ENCODE data around the gene ATP9B. TPM values are rescaled to one million over a fixed set of nuclear protein-coding genes. Genes with fewer than 3 reads are reported as not detected.

The ATP9B gene
- total and polyA plus RNA-seq, 7 donors, result 6.5 to 66.5 (median 28.1) TPM

GRCh38 chr18:79387214-79387613, 318.0 kb downstream of the ATP9B start:
- no peak overlapping the region for H3K27ac ChIP-seq
- no peak overlapping the region for H3K4me3 ChIP-seq
- WGBS, 2 donors, result 67 to 74% methylated on average over 6 of the region's 6 CpGs
- DNase-seq, result no peak
- intact Hi-C loops (cut with DNase I), result no loop called here
- no peak for TF ChIP-seq POLR2A (IDR thresholded peaks at IDR 0.05)
- no peak for TF ChIP-seq POLR2AphosphoS5 (IDR thresholded peaks at IDR 0.05)
- TF ChIP-seq EP300 (IDR thresholded peaks at IDR 0.05), result no peak
- no peak for TF ChIP-seq CTCF (IDR thresholded peaks at IDR 0.05)
- H3K4me1 ChIP-seq, result peaks cover 0 to 16% (median 0%) of the 10 kb centered on the region in 4 donors
- H3K36me3 ChIP-seq, result no peaks in the 10 kb centered on the region
- H3K27me3 ChIP-seq, result no peaks in the 10 kb centered on the region
- H3K9me3 ChIP-seq, result no peaks in the 10 kb centered on the region

GRCh38 chr18:79387615-79388014, 318.4 kb downstream of the ATP9B start:
- peak; percentile 54 for DNase-seq
- 45 to 64% methylated on average over 11 of the region's 11 CpGs for WGBS, 2 donors
- TF ChIP-seq POLR2A (IDR thresholded peaks at IDR 0.05), result no peak
- no peak for TF ChIP-seq CTCF (IDR thresholded peaks at IDR 0.05)
- no peak for TF ChIP-seq POLR2AphosphoS5 (IDR thresholded peaks at IDR 0.05)
- no peak for TF ChIP-seq EP300 (IDR thresholded peaks at IDR 0.05)
- peaks cover 0 to 16% (median 0%) of the 10 kb centered on the region in 4 donors for H3K4me1 ChIP-seq
- H3K36me3 ChIP-seq, result no peaks in the 10 kb centered on the region
- H3K27me3 ChIP-seq, result no peaks in the 10 kb centered on the region
- intact Hi-C loops (cut with DNase I), result no loop called here
- no peak overlapping the region for H3K27ac ChIP-seq
- no peak overlapping the region for H3K4me3 ChIP-seq
- no peaks in the 10 kb centered on the region for H3K9me3 ChIP-seq

DNA sequence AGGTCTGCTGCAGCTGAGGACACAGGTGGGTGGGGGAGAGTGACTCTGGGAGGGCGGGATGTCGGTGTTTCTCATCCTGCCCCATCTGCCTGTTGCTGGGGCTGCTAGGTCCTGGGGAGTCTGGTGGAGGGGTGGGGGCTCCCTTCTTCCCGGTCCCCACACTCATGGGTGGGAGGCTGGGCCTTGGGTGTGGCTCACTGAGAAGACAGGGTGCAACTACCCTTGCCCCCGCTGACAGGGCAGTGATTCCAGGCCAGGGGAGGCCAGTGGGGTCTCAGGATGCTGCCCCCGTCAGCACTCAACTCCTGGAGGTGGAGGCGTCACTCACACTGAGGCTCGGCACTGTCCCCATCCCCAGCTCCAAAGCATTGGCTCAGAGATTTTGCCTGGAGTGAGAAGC, 318.8 kb downstream of the ATP9B start:
- H3K27me3 ChIP-seq, result no peaks in the 10 kb centered on the region
- no peak for TF ChIP-seq CTCF (IDR thresholded peaks at IDR 0.05)
- TF ChIP-seq POLR2A (IDR thresholded peaks at IDR 0.05), result no peak
- TF ChIP-seq POLR2AphosphoS5 (IDR thresholded peaks at IDR 0.05), result no peak
- no peak for TF ChIP-seq EP300 (IDR thresholded peaks at IDR 0.05)
- no peaks in the 10 kb centered on the region for H3K9me3 ChIP-seq
- no peaks in the 10 kb centered on the region for H3K36me3 ChIP-seq
- H3K4me1 ChIP-seq, result peaks cover 0 to 19% (median 4%) of the 10 kb centered on the region in 4 donors
- no peak overlapping the region for H3K4me3 ChIP-seq
- intact Hi-C loops (cut with DNase I), result no loop called here
- WGBS, 2 donors, result 36 to 61% methylated on average over 7 of the region's 7 CpGs
- DNase-seq, result peak; percentile 58
- no peak overlapping the region for H3K27ac ChIP-seq

- Histone ChIP-seq H3K27ac (no peak overlapping the region), H3K4me3 (no peak overlapping the region), H3K27me3 (no peaks in the 10 kb centered on the region), H3K4me1 (peaks cover 0 to 26% (median 16%) of the 10 kb centered on the region in 4 donors), H3K9me3 (no peaks in the 10 kb centered on the region), H3K36me3 (no peaks in the 10 kb centered on the region)
- intact Hi-C loops (cut with DNase I), result loop anchor here (5.0 kb wide), 1 partner anchor 198 kb away; no protein-coding TSS in a partner anchor
- DNase-seq, result peak; percentile 45
- TF ChIP-seq EP300 (IDR thresholded peaks at IDR 0.05), result no peak
- TF ChIP-seq POLR2A (IDR thresholded peaks at IDR 0.05), result no peak
- TF ChIP-seq CTCF (IDR thresholded peaks at IDR 0.05), result no peak
- TF ChIP-seq POLR2AphosphoS5 (IDR thresholded peaks at IDR 0.05), result no peak
- WGBS, 2 donors, result 50 to 52% methylated on average over 4 of the region's 4 CpGs
These were observed 320.5 kb downstream of the ATP9B start for GRCh38 chr18:79389689-79390088.

DNA sequence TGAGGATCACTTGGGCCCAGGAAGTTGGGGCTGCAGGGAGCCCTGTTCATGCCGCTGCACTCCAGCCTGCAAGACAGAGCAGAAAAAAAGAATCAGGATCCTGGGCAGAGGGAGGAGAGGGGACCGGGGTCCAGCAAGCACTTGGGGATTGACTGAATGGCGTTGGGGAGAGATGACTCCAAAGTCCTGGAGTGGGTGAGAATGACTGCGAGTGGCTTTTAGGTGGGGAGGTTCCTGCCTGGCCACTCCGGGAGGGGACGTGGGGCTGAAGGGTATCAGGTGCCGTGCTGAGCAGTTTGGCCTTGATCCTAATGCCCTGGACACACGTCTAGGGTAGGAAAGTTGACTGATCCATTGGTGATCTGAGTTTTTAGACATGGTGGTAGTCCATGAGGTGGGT, 323.0 kb downstream of the ATP9B start:
- peak; percentile 58 for DNase-seq
- H3K4me3 ChIP-seq, result no peak overlapping the region
- TF ChIP-seq POLR2AphosphoS5 (IDR thresholded peaks at IDR 0.05) (no peak), POLR2A (IDR thresholded peaks at IDR 0.05) (no peak), CTCF (IDR thresholded peaks at IDR 0.05) (no peak), EP300 (IDR thresholded peaks at IDR 0.05) (no peak)
- 76 to 88% methylated on average over 8 of the region's 8 CpGs for WGBS, 2 donors
- intact Hi-C loops (cut with DNase I), result loop anchor here (5.0 kb wide), 1 partner anchor 195 kb away; no protein-coding TSS in a partner anchor
- peaks cover 0 to 33% (median 29%) of the 10 kb centered on the region in 4 donors for H3K4me1 ChIP-seq
- no peaks in the 10 kb centered on the region for H3K9me3 ChIP-seq
- H3K27me3 ChIP-seq, result no peaks in the 10 kb centered on the region
- no peaks in the 10 kb centered on the region for H3K36me3 ChIP-seq
- H3K27ac ChIP-seq, result no peak overlapping the region

Data from sigmoid colon (tissue), 7 donors.